WTC11 (cell line): ENCODE results near the gene SEMA7A. TPM values are rescaled to one million over a fixed set of nuclear protein-coding genes. Genes with fewer than 3 reads are reported as not detected.

ENCODE experiments used
- ATAC-seq: fragments of 200-7000 bp; cut with Tn5 transposase; 2 replicates; pipeline ENCODE4 v1.10.0; 2021; ENCODE audit warnings: mild to moderate bottlenecking, moderate library complexity
- CTCF ChIA-PET: fragments of 300-600 bp; sonication (Branson Sonifier 250); formaldehyde crosslinking; loops from one replicate; lab custom pipeline; 2021; ENCODE audit warnings: antibody characterized with exemption; lab: Charles Lee
- POLR2A ChIA-PET: fragments of 350-600 bp; sonication (Branson Sonifier 250); formaldehyde crosslinking; loops from one replicate; lab custom pipeline; 2021; ENCODE audit warnings: antibody characterized with exemption; lab: Charles Lee
- DNase-seq: peaks from one replicate; pipeline ENCODE4 v3.0.0; 2021; ENCODE audit warnings: low spot score
- H3K27ac Mint-ChIP-seq: 2 replicates; pipeline ENCODE4 v1.8.0; 2021; ENCODE audit warnings: mixed read lengths
- H3K27me3 Mint-ChIP-seq: 2 replicates; pipeline ENCODE4 v1.8.0; 2021; ENCODE audit warnings: low read depth, mild to moderate bottlenecking, moderate library complexity, mixed read lengths
- H3K36me3 Mint-ChIP-seq: 2 replicates; pipeline ENCODE4 v1.8.0; 2021; ENCODE audit warnings: mixed read lengths
- H3K4me1 Mint-ChIP-seq: 2 replicates; pipeline ENCODE4 v1.8.0; 2022; ENCODE audit warnings: mixed read lengths
- H3K4me3 Mint-ChIP-seq: 2 replicates; pipeline ENCODE4 v1.8.0; 2021; ENCODE audit warnings: mild to moderate bottlenecking, moderate library complexity, mixed read lengths
- H3K9me3 Mint-ChIP-seq: 2 replicates; pipeline ENCODE4 v1.8.0; 2021; ENCODE audit warnings: mixed read lengths
- ATF1 ChIP-seq: sonication (generic); formaldehyde crosslinking; IDR thresholded peaks from 2 replicates; pipeline ENCODE4 v1.8.1; 2023; ENCODE audit warnings: mild to moderate bottlenecking, moderate library complexity, missing genetic modification reagents
- CDX4 ChIP-seq: fragments of 250-450 bp; sonication (Bioruptor Pico); IDR thresholded peaks from 2 replicates; pipeline ENCODE4 v1.9.0; 2021; ENCODE audit warnings: moderate library complexity, mild to moderate bottlenecking, inconsistent platforms, borderline replicate concordance
- ELF4 ChIP-seq: sonication (generic); formaldehyde crosslinking; IDR thresholded peaks from 2 replicates; pipeline ENCODE4 v1.8.1; 2022; ENCODE audit warnings: low read depth, mild to moderate bottlenecking, moderate library complexity, missing genetic modification reagents
- ETV6 ChIP-seq: sonication (generic); formaldehyde crosslinking; IDR thresholded peaks from 2 replicates; pipeline ENCODE4 v1.8.1; 2022; ENCODE audit warnings: mild to moderate bottlenecking, missing genetic modification reagents
- GRHL2 ChIP-seq: fragments of 250-450 bp; sonication (Bioruptor Pico); IDR thresholded peaks from 2 replicates; pipeline ENCODE4 v1.8.0; 2022; ENCODE audit warnings: mild to moderate bottlenecking, moderate library complexity; ENCODE audit not compliant: insufficient replicate concordance, severe bottlenecking
- JAZF1 ChIP-seq: fragments of 250-450 bp; sonication (Bioruptor Pico); IDR thresholded peaks from 2 replicates; pipeline ENCODE4 v1.9.0; 2021; ENCODE audit warnings: moderate library complexity, mild to moderate bottlenecking, inconsistent platforms
- MXD4 ChIP-seq: fragments of 250-450 bp; sonication (Bioruptor Pico); IDR thresholded peaks from 2 replicates; pipeline ENCODE4 v1.8.0; 2021; ENCODE audit warnings: mild to moderate bottlenecking, moderate library complexity, borderline replicate concordance
- NR1H2 ChIP-seq: sonication (generic); formaldehyde crosslinking; IDR thresholded peaks from 2 replicates; pipeline ENCODE4 v1.9.0; 2021; ENCODE audit warnings: mild to moderate bottlenecking, moderate library complexity, missing genetic modification reagents
- NR2C2 ChIP-seq: sonication (generic); formaldehyde crosslinking; IDR thresholded peaks from 2 replicates; pipeline ENCODE4 v1.8.0; 2022; ENCODE audit warnings: mild to moderate bottlenecking, missing genetic modification reagents
- OVOL2 ChIP-seq: fragments of 250-450 bp; sonication (Bioruptor Pico); IDR thresholded peaks from 2 replicates; pipeline ENCODE4 v1.9.0; 2021; ENCODE audit warnings: mild to moderate bottlenecking, borderline replicate concordance
- PRDM15 ChIP-seq: sonication (generic); formaldehyde crosslinking; IDR thresholded peaks from 2 replicates; pipeline ENCODE4 v1.8.0; 2022; ENCODE audit warnings: missing genetic modification reagents
- RELA ChIP-seq: sonication (generic); formaldehyde crosslinking; IDR thresholded peaks from 2 replicates; pipeline ENCODE4 v1.8.1; 2022; ENCODE audit warnings: missing genetic modification reagents, mild to moderate bottlenecking, borderline replicate concordance
- TEAD4 ChIP-seq: sonication (generic); formaldehyde crosslinking; IDR thresholded peaks from 2 replicates; pipeline ENCODE4 v1.8.0; 2022; ENCODE audit warnings: mild to moderate bottlenecking, missing genetic modification reagents
- ZNF425 ChIP-seq: fragments of 250-450 bp; sonication (Bioruptor Pico); conservative IDR thresholded peaks from 2 replicates; pipeline ENCODE4 v1.9.0; 2021; ENCODE audit warnings: mild to moderate bottlenecking
- ZNF512 ChIP-seq: sonication (generic); formaldehyde crosslinking; IDR thresholded peaks from 2 replicates; pipeline ENCODE4 v1.8.1; 2022; ENCODE audit warnings: missing genetic modification reagents, borderline replicate concordance
- ZNF532 ChIP-seq: fragments of 250-450 bp; sonication (Bioruptor Pico); IDR thresholded peaks from 2 replicates; pipeline ENCODE4 v1.9.0; 2021; ENCODE audit warnings: mild to moderate bottlenecking, borderline replicate concordance
- ZNF671 ChIP-seq: fragments of 250-450 bp; sonication (Bioruptor Pico); IDR thresholded peaks from 2 replicates; pipeline ENCODE4 v1.8.0; 2021; ENCODE audit warnings: mild to moderate bottlenecking
- total RNA-seq: library from RNA; stranded (reverse); gene quantifications from 3 replicates; pipeline ENCODE4 v1.2.3, GENCODE V29; 2021
- TF ChIP-seq, protein P1 (sequence below): sonication (generic); formaldehyde crosslinking; IDR thresholded peaks from 2 replicates; pipeline ENCODE4 v1.8.1; 2023; ENCODE audit warnings: mild to moderate bottlenecking, missing genetic modification reagents, moderate library complexity

SEMA7A gene
- total RNA-seq, 1 experiment from 2014 or later: 17.9 TPM

DNA sequence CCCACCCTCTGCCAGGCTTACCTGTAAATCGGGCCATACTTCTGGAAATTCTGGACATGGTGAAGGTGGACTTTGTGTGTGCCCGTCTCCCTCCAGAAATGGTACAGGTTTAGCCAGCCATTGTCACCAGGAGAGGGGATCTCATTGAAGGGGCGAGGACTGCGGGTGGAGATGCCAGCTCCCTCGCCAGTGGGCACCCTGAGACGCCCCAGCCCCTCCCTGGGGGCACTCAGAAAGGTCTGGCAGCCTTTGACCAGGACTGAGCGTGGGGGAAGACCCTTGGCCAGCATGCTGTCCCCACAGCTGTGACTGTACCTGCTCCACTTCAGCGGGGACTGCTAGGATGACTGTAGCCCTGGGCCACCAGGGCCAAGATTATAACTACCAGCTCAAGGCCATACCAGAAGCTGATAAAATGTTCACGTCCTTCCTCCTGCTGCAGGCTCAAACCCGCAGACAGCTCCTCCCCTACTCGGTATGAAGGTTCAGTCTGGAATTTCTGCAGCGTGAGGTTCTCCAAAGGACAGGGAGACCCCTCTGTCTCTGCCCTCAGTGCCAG lies 66.4 kb downstream of the SEMA7A start, which contains the start of gene CYP11A1:
Gene CYP11A1, minus strand, starts transcription at position 351 of the 559 bp plus-strand sequence. Its CDS starts 61 bp downstream, at position 290.
- TF ChIP-seq ZNF425 (CRISPR knock-in tag) (no peak), NR2C2 (CRISPR knock-in tag) (no peak), TEAD4 (CRISPR knock-in tag) (no peak), ATF1 (no peak), JAZF1 (CRISPR knock-in tag) (no peak), NR1H2 (CRISPR knock-in tag) (no peak), ETV6 (CRISPR knock-in tag) (no peak)
- ATAC-seq: no peak
- CTCF ChIA-PET: interaction anchor here (1.0 to 3.3 kb wide), 4 partner anchors 9 to 71 kb away, joined by 3 to 13 read pairs (median 8); no protein-coding TSS in a partner anchor

DNA sequence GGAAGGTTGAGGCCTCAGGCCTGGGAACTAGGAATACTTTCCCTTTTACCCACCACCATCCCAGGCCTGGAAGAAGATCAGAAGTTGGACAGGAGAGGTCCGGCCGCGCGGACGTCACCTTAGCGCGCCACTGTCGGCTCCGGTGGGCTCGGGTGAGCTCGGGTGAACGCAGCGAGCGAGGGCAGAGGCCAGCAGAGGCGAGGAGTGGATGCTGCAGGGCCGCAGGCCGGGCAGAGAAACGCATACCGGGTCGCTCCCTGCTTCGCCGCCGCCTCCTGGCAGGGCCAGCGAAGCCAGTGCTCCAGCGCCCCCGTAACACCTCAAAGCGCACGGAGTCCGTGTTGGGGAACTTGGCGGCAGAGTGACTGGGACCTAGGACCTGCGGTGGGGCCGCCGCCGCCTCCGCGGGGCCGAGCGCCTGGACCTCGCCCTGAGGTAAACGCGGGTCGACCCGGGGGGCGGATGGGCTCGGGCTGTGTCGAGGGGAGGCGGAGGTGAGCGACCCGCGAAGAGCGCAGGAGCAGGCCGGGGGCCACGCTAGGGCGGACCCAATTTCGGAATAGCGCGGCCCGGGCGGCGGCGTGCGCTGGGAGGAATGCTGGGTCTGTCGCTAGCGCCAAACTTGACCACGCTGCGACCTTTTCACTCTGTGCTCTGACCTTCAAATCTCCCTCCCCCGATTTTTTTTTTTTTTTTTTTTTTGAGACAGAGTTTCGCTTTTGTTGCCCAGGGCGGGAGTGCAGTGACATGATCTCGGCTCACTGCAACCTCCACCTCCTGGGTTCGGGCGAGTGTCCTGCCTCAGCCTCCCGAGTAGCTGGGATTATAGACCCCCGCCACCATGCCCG lies 67.9 kb downstream of the SEMA7A start:
- ChIA-PET CTCF (interaction anchor here (0.7 to 3.3 kb wide), 7 partner anchors 8 to 620 kb away, joined by 3 to 13 read pairs (median 4); no protein-coding TSS in a partner anchor), POLR2A (interaction anchor here (1.1 kb wide), 1 partner anchor 95 kb away, joined by 7 read pairs; the partner anchor contains the start of gene UBL7)
- H3K4me1 Mint-ChIP-seq: peaks cover 22% of the 10 kb centered on the region
- H3K36me3 Mint-ChIP-seq: no peaks in the 10 kb centered on the region
- no peaks in the 10 kb centered on the region for H3K9me3 Mint-ChIP-seq
- DNase-seq: peak; percentile 67
- peak overlapping the region; percentile 20; the same call in 1 of the 2 replicates for H3K27ac Mint-ChIP-seq
- peak overlapping the region; percentile 72 for H3K4me3 Mint-ChIP-seq
- H3K27me3 Mint-ChIP-seq: peaks cover 29% of the 10 kb centered on the region
- peak; percentile 75 for ATAC-seq
- TF ChIP-seq, protein P1, sequence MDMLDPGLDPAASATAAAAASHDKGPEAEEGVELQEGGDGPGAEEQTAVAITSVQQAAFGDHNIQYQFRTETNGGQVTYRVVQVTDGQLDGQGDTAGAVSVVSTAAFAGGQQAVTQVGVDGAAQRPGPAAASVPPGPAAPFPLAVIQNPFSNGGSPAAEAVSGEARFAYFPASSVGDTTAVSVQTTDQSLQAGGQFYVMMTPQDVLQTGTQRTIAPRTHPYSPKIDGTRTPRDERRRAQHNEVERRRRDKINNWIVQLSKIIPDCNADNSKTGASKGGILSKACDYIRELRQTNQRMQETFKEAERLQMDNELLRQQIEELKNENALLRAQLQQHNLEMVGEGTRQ: no peak
- TF ChIP-seq ZNF532 (CRISPR knock-in tag): no peak
- no peak for TF ChIP-seq PRDM15 (CRISPR knock-in tag)
- TF ChIP-seq RELA (CRISPR knock-in tag): peak; percentile 43; the same call in 1 of the 2 replicates
- no peak for TF ChIP-seq MXD4 (CRISPR knock-in tag)
- TF ChIP-seq GRHL2 (CRISPR knock-in tag): no peak
- no peak for TF ChIP-seq ZNF671
- no peak for TF ChIP-seq OVOL2
- no peak for TF ChIP-seq CDX4 (CRISPR knock-in tag)
- TF ChIP-seq JAZF1 (CRISPR knock-in tag): no peak
- TF ChIP-seq ELF4 (CRISPR knock-in tag): no peak
- no peak for TF ChIP-seq ZNF512 (CRISPR knock-in tag)

More for the DNA sequence above, 66.4 kb downstream of the SEMA7A start, which contains the start of gene CYP11A1:
- no peak within 1 kb of the TSS for H3K27ac Mint-ChIP-seq
- H3K4me3 Mint-ChIP-seq: peak within 1 kb of the TSS; percentile 47
- peaks cover 29% of the 10 kb centered on the region for H3K27me3 Mint-ChIP-seq
- H3K9me3 Mint-ChIP-seq: no peaks in the 10 kb centered on the region
- POLR2A ChIA-PET: no interaction called here
- no peaks in the 10 kb centered on the region for H3K36me3 Mint-ChIP-seq
- peaks cover 24% of the 10 kb centered on the region for H3K4me1 Mint-ChIP-seq
- DNase-seq: peak; percentile 6
